DOHH2 (cell line): ENCODE results near the gene SPACA7.

ENCODE experiments used
- H3F3A ChIP-seq: fragments of 200-600 bp; sonication (generic), shearing (Covaris generic); 2 replicates; pipeline ENCODE4 v1.6.0; 2016; ENCODE audit warnings: antibody characterized with exemption, mild to moderate bottlenecking; ENCODE audit not compliant: control insufficient read depth, insufficient read depth
- H3K27ac ChIP-seq: fragments of 200-600 bp; sonication (generic); 2 replicates; pipeline ENCODE4 v1.5.1; 2014; ENCODE audit warnings: low read depth, mild to moderate bottlenecking, low read length, moderate library complexity
- H3K27me3 ChIP-seq: fragments of 200-600 bp; sonication (generic); 2 replicates; pipeline ENCODE4 v1.6.1; 2014; ENCODE audit warnings: mild to moderate bottlenecking, low read length, mixed read lengths; ENCODE audit not compliant: control insufficient read depth
- H3K36me3 ChIP-seq: fragments of 200-600 bp; sonication (generic); 2 replicates; pipeline ENCODE4 v1.6.1; 2014; ENCODE audit warnings: mild to moderate bottlenecking, low read length, moderate library complexity, mixed read lengths; ENCODE audit not compliant: control insufficient read depth
- H3K4me1 ChIP-seq: fragments of 200-600 bp; sonication (generic); 2 replicates; pipeline ENCODE4 v1.6.1; 2014; ENCODE audit warnings: mild to moderate bottlenecking, low read length, mixed read lengths; ENCODE audit not compliant: control insufficient read depth
- H3K4me2 ChIP-seq: fragments of 200-600 bp; sonication (generic); 2 replicates; pipeline ENCODE4 v1.6.0; 2014; ENCODE audit warnings: mild to moderate bottlenecking, low read length, moderate library complexity
- H3K4me3 ChIP-seq: fragments of 200-600 bp; sonication (generic); 2 replicates; pipeline ENCODE4 v1.5.1; 2014; ENCODE audit warnings: mild to moderate bottlenecking, low read length, mixed read lengths
- H3K79me2 ChIP-seq: fragments of 200-600 bp; sonication (generic); 2 replicates; pipeline ENCODE4 v1.6.1; 2014; ENCODE audit warnings: mild to moderate bottlenecking, low read length, mixed read lengths; ENCODE audit not compliant: control insufficient read depth
- H3K9me2 ChIP-seq: fragments of 200-600 bp; sonication (generic); replicated peaks from 2 replicates; pipeline ENCODE4 v1.6.1; 2014; ENCODE audit warnings: mild to moderate bottlenecking, low read length, mixed read lengths; ENCODE audit not compliant: control insufficient read depth
- H3K9me3 ChIP-seq: fragments of 200-600 bp; sonication (generic); 2 replicates; pipeline ENCODE4 v1.6.1; 2014; ENCODE audit warnings: antibody characterized with exemption, low read length, mixed read lengths; ENCODE audit not compliant: control insufficient read depth, insufficient read depth
- H4K20me1 ChIP-seq: fragments of 200-600 bp; sonication (generic); 2 replicates; pipeline ENCODE4 v1.6.0; 2014; ENCODE audit warnings: low read depth, mild to moderate bottlenecking, antibody characterized with exemption, low read length, moderate library complexity; ENCODE audit not compliant: control insufficient read depth, insufficient read depth
- CTCF ChIP-seq: fragments of 200-600 bp; sonication (generic); IDR thresholded peaks from one replicate; pipeline ENCODE4 v1.5.1; 2014; ENCODE audit warnings: antibody characterized with exemption, mild to moderate bottlenecking, low read depth, low read length; ENCODE audit not compliant: poor library complexity, severe bottlenecking
- EZH2phosphoT487 ChIP-seq: fragments of 200-600 bp; sonication (generic); IDR thresholded peaks from 2 replicates; pipeline ENCODE4 v1.6.1; 2017; ENCODE audit warnings: borderline replicate concordance, mild to moderate bottlenecking, antibody characterized with exemption, low read length, moderate library complexity, mixed read lengths

Gene SPACA7

DNA sequence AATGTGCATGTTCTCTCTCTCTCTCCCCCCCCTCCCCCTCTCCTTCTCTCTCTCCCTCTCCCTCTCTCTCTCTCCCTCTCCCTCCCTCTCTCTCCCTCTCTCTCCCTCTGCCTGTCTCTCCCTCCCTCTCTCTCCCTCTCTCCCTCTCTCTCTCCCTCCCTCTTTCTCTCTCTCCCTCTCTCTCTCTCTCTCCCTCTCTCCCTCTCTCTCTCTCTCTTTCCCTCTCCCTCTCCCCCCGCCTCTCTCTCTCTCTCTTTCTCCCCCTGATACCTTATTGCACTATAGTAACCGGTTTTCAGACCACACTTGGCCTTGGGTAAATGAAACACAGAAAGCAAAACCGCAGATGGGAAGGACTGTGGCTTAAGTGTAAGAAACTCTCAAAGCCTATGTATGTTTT, 34.7 kb upstream of the SPACA7 start:
- Histone ChIP-seq H3K9me3 (no peaks in the 10 kb centered on the region), H3K79me2 (no peaks in the 10 kb centered on the region), H3F3A (no peaks in the 10 kb centered on the region), H3K9me2 (no peaks in the 10 kb centered on the region), H3K4me2 (no peak overlapping the region), H3K4me3 (no peak overlapping the region), H3K27me3 (no peaks in the 10 kb centered on the region), H3K27ac (no peak overlapping the region), H3K4me1 (no peaks in the 10 kb centered on the region), H3K36me3 (no peaks in the 10 kb centered on the region), H4K20me1 (no peaks in the 10 kb centered on the region)
- no peak for TF ChIP-seq CTCF
- TF ChIP-seq EZH2phosphoT487: no peak

GRCh38 chr13:112341976-112342735, 34.0 kb upstream of the SPACA7 start:
- no peak overlapping the region for H3K4me2 ChIP-seq
- H3K4me3 ChIP-seq: no peak overlapping the region
- no peaks in the 10 kb centered on the region for H3F3A ChIP-seq
- no peaks in the 10 kb centered on the region for H4K20me1 ChIP-seq
- no peaks in the 10 kb centered on the region for H3K36me3 ChIP-seq
- H3K9me3 ChIP-seq: no peaks in the 10 kb centered on the region
- H3K27me3 ChIP-seq: no peaks in the 10 kb centered on the region
- no peaks in the 10 kb centered on the region for H3K4me1 ChIP-seq
- no peak for TF ChIP-seq EZH2phosphoT487
- no peak for TF ChIP-seq CTCF
- no peaks in the 10 kb centered on the region for H3K79me2 ChIP-seq
- no peaks in the 10 kb centered on the region for H3K9me2 ChIP-seq
- no peak overlapping the region for H3K27ac ChIP-seq

DNA sequence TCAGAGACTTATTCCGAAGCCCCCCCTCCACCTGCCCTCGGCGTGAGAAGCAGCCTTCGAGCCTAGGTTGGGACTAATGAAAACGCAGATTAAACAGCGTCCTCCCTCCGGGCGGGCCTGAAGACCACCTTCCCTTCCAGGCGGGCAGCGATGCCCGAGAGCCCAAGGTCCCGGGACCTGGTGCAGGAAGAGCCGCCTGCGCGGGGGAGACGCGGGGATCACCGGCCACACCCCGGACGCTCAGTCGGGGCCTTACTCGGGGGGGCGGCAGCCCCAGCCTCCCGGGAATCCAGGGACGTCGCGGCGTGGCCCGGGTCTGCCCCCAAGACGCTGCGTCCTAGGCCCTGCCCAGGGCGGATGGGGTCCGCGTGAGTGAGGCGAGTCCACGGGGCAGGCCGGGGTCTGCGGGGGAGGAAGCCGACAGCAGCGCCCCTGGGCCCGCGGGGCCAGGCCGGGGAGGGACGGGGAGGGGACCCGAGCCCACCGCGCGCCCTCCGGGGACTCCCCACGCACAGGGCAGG, 33.3 kb upstream of the SPACA7 start:
- Histone ChIP-seq H3K27me3 (no peaks in the 10 kb centered on the region), H3F3A (no peaks in the 10 kb centered on the region), H3K27ac (no peak overlapping the region), H3K9me3 (no peaks in the 10 kb centered on the region), H3K36me3 (no peaks in the 10 kb centered on the region), H3K4me1 (no peaks in the 10 kb centered on the region), H3K4me3 (no peak overlapping the region), H3K4me2 (no peak overlapping the region), H3K9me2 (no peaks in the 10 kb centered on the region), H4K20me1 (no peaks in the 10 kb centered on the region), H3K79me2 (no peaks in the 10 kb centered on the region)
- no peak for TF ChIP-seq CTCF
- no peak for TF ChIP-seq EZH2phosphoT487
